ENCODE data around the gene DYRK3.

The DYRK3 gene

GRCh38 chr1:206653715-206654459, 18.6 kb downstream of the DYRK3 start:
- no peak for TF ChIP-seq TAF1 (IDR thresholded peaks at IDR 0.05; ENCODE audit: borderline replicate concordance, low read depth, low read length)
- no peak for TF ChIP-seq POLR2AphosphoS5 (IDR thresholded peaks at IDR 0.05; ENCODE audit: low read depth, low read length)
- TF ChIP-seq POLR2A (IDR thresholded peaks at IDR 0.05; ENCODE audit: low read depth, low read length): no peak
- DNase-seq (ENCODE audit: insufficient read length) (no peak), FAIRE-seq (no peak)

GRCh38 chr1:206654828-206655227, 19.5 kb downstream of the DYRK3 start:
- TF ChIP-seq TAF1 (IDR thresholded peaks at IDR 0.05; ENCODE audit: borderline replicate concordance, low read depth, low read length) (no peak), POLR2A (IDR thresholded peaks at IDR 0.05; ENCODE audit: low read depth, low read length) (no peak), POLR2AphosphoS5 (IDR thresholded peaks at IDR 0.05; ENCODE audit: low read depth, low read length) (no peak)
- DNase-seq (ENCODE audit: insufficient read length) (no peak), FAIRE-seq (no peak)

DNA sequence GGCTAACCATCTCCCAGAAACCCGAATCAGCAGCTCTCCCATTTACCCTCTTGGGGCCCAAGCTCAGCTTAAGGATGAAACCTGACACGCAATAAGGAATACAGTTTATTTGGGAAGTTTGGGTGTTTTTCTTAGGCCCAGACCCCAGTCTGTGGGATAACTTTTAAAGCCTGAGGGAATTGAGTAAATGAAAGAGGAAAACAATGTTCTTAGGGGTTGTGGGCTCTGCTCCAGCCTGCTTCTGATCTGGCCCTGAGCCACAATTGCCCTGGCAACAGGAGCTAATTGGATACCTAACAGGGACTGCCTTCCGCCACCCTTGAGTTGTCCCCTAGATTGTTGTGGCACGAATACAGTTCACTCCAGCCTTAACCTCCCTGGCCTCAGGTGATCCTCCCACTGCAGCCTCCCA, 20.1 kb downstream of the DYRK3 start:
- TF ChIP-seq POLR2AphosphoS5 (IDR thresholded peaks at IDR 0.05; ENCODE audit: low read depth, low read length) (no peak), TAF1 (IDR thresholded peaks at IDR 0.05; ENCODE audit: borderline replicate concordance, low read depth, low read length) (no peak), POLR2A (IDR thresholded peaks at IDR 0.05; ENCODE audit: low read depth, low read length) (no peak)
- FAIRE-seq (no peak), DNase-seq (ENCODE audit: insufficient read length) (no peak)

DNA sequence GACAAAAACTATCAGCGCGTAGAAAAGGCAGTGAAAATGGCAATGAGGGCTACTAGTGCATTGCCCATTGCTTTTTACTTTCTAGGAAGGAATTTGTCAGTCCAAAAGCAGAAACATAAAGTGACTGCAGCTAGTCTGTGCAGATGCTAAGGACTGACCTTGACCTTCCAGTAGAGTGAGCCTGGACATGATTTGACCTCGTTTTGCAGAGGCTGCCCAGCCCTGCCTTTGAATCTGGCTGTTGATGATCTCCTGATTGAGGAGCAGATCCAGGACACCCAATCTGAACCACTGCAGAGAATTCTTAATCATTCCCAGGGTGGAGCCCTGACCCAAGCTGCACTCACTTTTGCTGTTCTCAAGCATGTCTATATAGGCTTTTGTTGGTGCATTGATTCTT, 21.6 kb downstream of the DYRK3 start:
- TF ChIP-seq TAF1 (IDR thresholded peaks at IDR 0.05; ENCODE audit: borderline replicate concordance, low read depth, low read length): no peak
- no peak for TF ChIP-seq POLR2A (IDR thresholded peaks at IDR 0.05; ENCODE audit: low read depth, low read length)
- TF ChIP-seq POLR2AphosphoS5 (IDR thresholded peaks at IDR 0.05; ENCODE audit: low read depth, low read length): no peak
- no peak for DNase-seq (ENCODE audit: insufficient read length)
- FAIRE-seq: no peak

- DNase-seq (ENCODE audit: insufficient read length) (no peak), FAIRE-seq (no peak)
- TF ChIP-seq TAF1 (IDR thresholded peaks at IDR 0.05; ENCODE audit: borderline replicate concordance, low read depth, low read length) (no peak), POLR2A (IDR thresholded peaks at IDR 0.05; ENCODE audit: low read depth, low read length) (no peak), POLR2AphosphoS5 (IDR thresholded peaks at IDR 0.05; ENCODE audit: low read depth, low read length) (no peak)
These were observed 22.4 kb downstream of the DYRK3 start for GRCh38 chr1:206657751-206658150.

GRCh38 chr1:206658264-206658980, 23.1 kb downstream of the DYRK3 start:
- TF ChIP-seq POLR2A (IDR thresholded peaks at IDR 0.05; ENCODE audit: low read depth, low read length): no peak
- TF ChIP-seq TAF1 (IDR thresholded peaks at IDR 0.05; ENCODE audit: borderline replicate concordance, low read depth, low read length): no peak
- peak; percentile 54 for FAIRE-seq
- DNase-seq (ENCODE audit: insufficient read length): peak; percentile 78

DNA sequence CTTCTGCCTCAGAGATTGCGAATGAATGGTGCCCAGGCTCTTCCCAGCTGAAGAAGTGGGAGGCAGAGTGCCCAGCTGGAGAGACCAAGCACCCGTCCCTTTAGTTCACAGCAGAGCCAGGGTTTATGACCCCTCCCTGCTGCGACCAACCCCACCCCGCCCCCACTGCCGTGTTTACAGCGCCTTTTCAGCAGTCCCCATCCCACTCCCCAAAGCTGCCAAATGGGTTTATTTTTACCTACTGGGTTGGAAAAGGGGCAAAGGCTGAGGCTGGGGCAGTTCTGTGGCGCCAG, 23.6 kb downstream of the DYRK3 start:
- no peak for TF ChIP-seq POLR2AphosphoS5 (IDR thresholded peaks at IDR 0.05; ENCODE audit: low read depth, low read length)
- TF ChIP-seq TAF1 (IDR thresholded peaks at IDR 0.05; ENCODE audit: borderline replicate concordance, low read depth, low read length): no peak
- no peak for TF ChIP-seq POLR2A (IDR thresholded peaks at IDR 0.05; ENCODE audit: low read depth, low read length)
- FAIRE-seq (no peak), DNase-seq (ENCODE audit: insufficient read length) (no peak)

DNA sequence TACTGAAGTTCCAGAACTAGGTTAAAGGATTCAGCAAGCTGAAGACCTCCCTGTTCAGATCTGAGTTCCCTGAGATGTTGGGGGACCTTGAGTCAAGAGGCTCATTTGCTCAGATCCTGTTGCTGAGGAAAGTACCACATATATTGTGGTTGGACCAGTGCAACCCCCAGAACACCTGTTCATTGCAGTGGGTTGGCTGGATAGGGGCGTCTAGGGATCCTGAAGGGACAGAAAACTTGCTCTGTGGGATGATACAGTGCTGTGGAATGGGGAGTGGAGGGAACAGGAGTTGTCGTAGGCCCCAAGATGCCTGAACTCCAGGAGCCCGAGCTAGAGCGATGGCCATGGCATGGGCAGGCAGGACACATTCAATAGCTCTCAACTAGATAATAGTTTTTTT, 24.8 kb downstream of the DYRK3 start:
- TF ChIP-seq POLR2A (IDR thresholded peaks at IDR 0.05; ENCODE audit: low read depth, low read length): no peak
- TF ChIP-seq TAF1 (IDR thresholded peaks at IDR 0.05; ENCODE audit: borderline replicate concordance, low read depth, low read length): no peak
- no peak for TF ChIP-seq POLR2AphosphoS5 (IDR thresholded peaks at IDR 0.05; ENCODE audit: low read depth, low read length)
- no peak for FAIRE-seq
- DNase-seq (ENCODE audit: insufficient read length): no peak

DNA sequence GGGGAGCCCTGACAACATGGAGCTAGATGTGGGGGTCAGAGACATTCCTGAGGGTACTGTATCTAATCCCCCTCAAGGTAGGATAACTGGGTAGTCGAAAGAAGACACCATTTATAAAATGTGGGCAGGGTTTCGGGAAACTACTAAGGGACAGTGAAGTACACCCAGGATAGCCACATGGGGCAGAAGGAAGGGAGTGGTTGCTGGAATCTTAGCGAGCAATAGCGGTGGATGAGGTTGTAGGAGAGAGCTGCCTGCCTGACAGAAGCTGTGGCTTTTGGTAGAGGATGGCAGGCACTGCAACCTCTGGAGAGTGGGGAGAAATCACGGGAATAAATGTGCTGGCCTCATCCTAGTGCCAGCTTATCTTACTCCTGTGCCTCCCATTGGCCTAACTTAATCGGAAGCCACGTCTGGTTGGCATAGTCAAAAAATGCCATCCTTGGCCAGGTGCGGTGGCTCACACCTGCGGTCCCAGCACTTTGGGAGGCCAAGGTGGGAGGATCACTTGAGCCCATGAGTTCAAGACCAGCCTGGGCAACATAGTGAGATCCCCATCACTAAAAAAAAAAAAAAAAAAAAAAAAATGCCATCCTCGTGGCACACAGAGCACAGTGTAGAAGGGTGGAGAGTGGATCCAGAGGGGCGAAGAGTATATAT, 26.0 kb downstream of the DYRK3 start:
- TF ChIP-seq TAF1 (IDR thresholded peaks at IDR 0.05; ENCODE audit: borderline replicate concordance, low read depth, low read length) (no peak), POLR2A (IDR thresholded peaks at IDR 0.05; ENCODE audit: low read depth, low read length) (no peak), POLR2AphosphoS5 (IDR thresholded peaks at IDR 0.05; ENCODE audit: low read depth, low read length) (no peak)
- FAIRE-seq: no peak

DNA sequence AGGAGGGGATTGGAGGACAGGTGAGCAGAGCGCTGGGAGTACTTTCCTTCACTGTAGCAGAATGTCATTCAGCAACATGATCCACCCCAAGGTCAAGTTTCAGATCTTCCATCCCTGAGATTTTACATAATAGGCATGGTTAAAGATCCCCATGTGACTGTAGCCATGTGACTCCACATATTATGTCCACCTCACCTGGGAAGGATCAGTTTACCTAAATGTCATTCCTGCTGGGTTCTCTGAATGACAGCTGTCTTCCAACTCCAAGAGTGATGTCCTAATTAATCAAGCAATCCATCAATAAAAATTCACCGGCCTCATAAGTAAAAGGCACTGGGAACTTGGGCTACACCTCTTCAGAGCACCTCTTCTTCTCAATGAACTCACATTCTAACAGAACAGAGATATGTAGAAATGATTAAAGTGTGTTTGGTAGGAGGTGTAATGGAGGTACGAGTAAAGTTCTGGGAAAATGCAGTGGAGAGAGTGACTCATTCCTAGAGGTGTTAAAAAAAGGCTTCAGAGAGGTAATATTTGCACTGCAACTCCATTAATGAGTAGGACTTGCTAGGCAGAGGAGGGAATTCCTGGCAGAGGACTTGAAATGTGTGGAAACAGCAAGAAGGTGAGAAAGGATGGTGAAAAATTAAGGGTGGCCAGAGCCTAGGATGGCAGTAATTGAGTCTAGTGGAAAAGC, 27.2 kb downstream of the DYRK3 start:
- DNase-seq (ENCODE audit: insufficient read length) (no peak), FAIRE-seq (no peak)
- TF ChIP-seq POLR2AphosphoS5 (IDR thresholded peaks at IDR 0.05; ENCODE audit: low read depth, low read length) (no peak), TAF1 (IDR thresholded peaks at IDR 0.05; ENCODE audit: borderline replicate concordance, low read depth, low read length) (no peak), POLR2A (IDR thresholded peaks at IDR 0.05; ENCODE audit: low read depth, low read length) (no peak)

More for the DNA sequence above, 26.0 kb downstream of the DYRK3 start:
- no peak for DNase-seq (ENCODE audit: insufficient read length)

- FAIRE-seq (no peak), DNase-seq (ENCODE audit: insufficient read length) (no peak)
- TF ChIP-seq TAF1 (IDR thresholded peaks at IDR 0.05; ENCODE audit: borderline replicate concordance, low read depth, low read length) (no peak), POLR2AphosphoS5 (IDR thresholded peaks at IDR 0.05; ENCODE audit: low read depth, low read length) (no peak), POLR2A (IDR thresholded peaks at IDR 0.05; ENCODE audit: low read depth, low read length) (no peak)
These were observed 28.0 kb downstream of the DYRK3 start for GRCh38 chr1:206663362-206663761.
